ENCODE data around the gene KRTAP15-1. TPM values are rescaled to one million over a fixed set of nuclear protein-coding genes. Genes with fewer than 3 reads are reported as not detected.

Gene KRTAP15-1
- total and polyA plus RNA-seq, 8 donors, result not detected

GRCh38 chr21:30468900-30469714 is 29.0 kb downstream of the KRTAP15-1 start:
- Histone ChIP-seq H3K36me3 (no peaks in the 10 kb centered on the region), H3K27ac (no peak overlapping the region), H3K27me3 (no peaks in the 10 kb centered on the region), H3K4me3 (no peak overlapping the region), H3K9me3 (no peaks in the 10 kb centered on the region), H3K4me1 (no peaks in the 10 kb centered on the region)
- no peak for TF ChIP-seq CTCF (IDR thresholded peaks at IDR 0.05)
- ATAC-seq (no peak), DNase-seq (no peak)
- intact Hi-C loops (cut with DNase I), result no loop called here

DNA sequence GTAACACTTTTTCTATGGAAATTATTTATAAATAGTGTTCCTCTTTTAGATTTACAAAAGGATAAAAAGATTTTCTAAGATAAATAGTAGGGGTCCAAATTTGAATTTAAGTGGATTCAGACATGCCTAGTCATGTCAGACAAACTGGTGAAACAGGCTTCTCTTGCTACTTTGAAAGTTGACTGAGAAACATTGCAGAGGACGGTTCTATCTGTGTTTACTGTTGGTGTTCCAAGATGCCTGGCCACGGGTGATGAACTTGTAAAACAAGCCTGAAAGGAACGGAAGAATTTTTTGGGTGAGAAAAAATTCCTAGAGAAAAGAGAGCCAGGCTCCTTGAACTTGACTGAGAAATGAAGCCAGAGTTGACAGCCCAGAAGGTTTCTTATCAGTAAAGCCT is 37.9 kb downstream of the KRTAP15-1 start:
- intact Hi-C loops (cut with DNase I), result no loop called here
- Histone ChIP-seq H3K4me1 (no peaks in the 10 kb centered on the region), H3K36me3 (no peaks in the 10 kb centered on the region), H3K4me3 (no peak overlapping the region), H3K9me3 (no peaks in the 10 kb centered on the region), H3K27me3 (no peaks in the 10 kb centered on the region), H3K27ac (no peak overlapping the region)
- DNase-seq, result no peak
- no peak for TF ChIP-seq CTCF (IDR thresholded peaks at IDR 0.05)
- no peak for ATAC-seq

DNA sequence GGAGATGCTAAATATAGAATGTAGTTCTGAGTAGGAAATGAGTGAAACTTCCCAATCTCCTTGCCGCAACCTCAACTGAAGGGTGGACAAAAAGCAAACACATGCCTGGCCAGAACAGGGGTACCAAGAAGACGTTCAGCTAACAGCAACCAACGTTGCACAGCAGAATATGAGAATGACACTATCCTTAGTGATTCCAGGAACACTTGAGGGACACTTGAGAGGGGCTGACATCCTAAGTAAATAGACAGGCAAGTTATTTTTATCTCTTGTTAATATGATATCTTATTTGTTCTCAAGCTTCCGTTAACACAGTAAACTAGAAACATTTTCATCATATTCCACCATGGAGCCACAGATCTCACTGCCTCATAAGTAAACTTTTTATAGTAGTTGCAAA is 39.2 kb downstream of the KRTAP15-1 start:
- DNase-seq (no peak), ATAC-seq (no peak)
- no peak for TF ChIP-seq CTCF (IDR thresholded peaks at IDR 0.05)
- Histone ChIP-seq H3K27ac (no peak overlapping the region), H3K9me3 (no peaks in the 10 kb centered on the region), H3K4me3 (no peak overlapping the region), H3K27me3 (no peaks in the 10 kb centered on the region), H3K36me3 (no peaks in the 10 kb centered on the region), H3K4me1 (no peaks in the 10 kb centered on the region)
- intact Hi-C loops (cut with DNase I), result no loop called here

- DNase-seq, result no peak
- Histone ChIP-seq H3K27ac (no peak within 1 kb of the TSS), H3K36me3 (no peaks in the 10 kb centered on the region)
These were observed 40.1 kb downstream of the KRTAP15-1 start, which contains the start of gene KRTAP19-1 for GRCh38 chr21:30480145-30480544. Gene KRTAP19-1 (minus strand): TSS chr21:30480367. CDS start chr21:30480317, 50 bp downstream.

More at GRCh38 chr21:30480145-30480544, 40.1 kb downstream of the KRTAP15-1 start, which contains the start of gene KRTAP19-1:
- TF ChIP-seq CTCF (IDR thresholded peaks at IDR 0.05), result no peak
- no peak for ATAC-seq
- H3K4me3 ChIP-seq, result no peak within 1 kb of the TSS
- no peaks in the 10 kb centered on the region for H3K27me3 ChIP-seq
- no peaks in the 10 kb centered on the region for H3K4me1 ChIP-seq
- intact Hi-C loops (cut with DNase I), result no loop called here
- no peaks in the 10 kb centered on the region for H3K9me3 ChIP-seq
